ENCODE results near the gene CCDC158.
"Not testable (repeated sequence)": the region's sequence is repeated elsewhere in the genome, so short reads cannot be mapped to it uniquely, and the experiment has no call there.

Gene CCDC158

GRCh38 chr4:76458297-76458696, 37.4 kb upstream of the CCDC158 start:
- in situ Hi-C loops (cut with MboI; ENCODE audit: low pct_unique_long_range_greater_than_20kb, low sequenced_read_pairs, unreplicated experiment) = no loop called here
- DNase-seq (ENCODE audit: low spot score) = no peak
- no peak for TF ChIP-seq CTCF (IDR thresholded peaks at IDR 0.05; ENCODE audit: extremely low read depth, insufficient read depth, missing control alignments)

GRCh38 chr4:76457885-76458284, 36.9 kb upstream of the CCDC158 start:
- no peak for TF ChIP-seq CTCF (IDR thresholded peaks at IDR 0.05; ENCODE audit: extremely low read depth, insufficient read depth, missing control alignments)
- in situ Hi-C loops (cut with MboI; ENCODE audit: low pct_unique_long_range_greater_than_20kb, low sequenced_read_pairs, unreplicated experiment) = no loop called here
- DNase-seq (ENCODE audit: low spot score) = no peak

GRCh38 chr4:76454073-76454472, 33.1 kb upstream of the CCDC158 start:
- DNase-seq (ENCODE audit: low spot score); in situ Hi-C loops (cut with MboI; ENCODE audit: low pct_unique_long_range_greater_than_20kb, low sequenced_read_pairs, unreplicated experiment): not testable (repeated sequence)

- no peak for TF ChIP-seq CTCF (IDR thresholded peaks at IDR 0.05; ENCODE audit: extremely low read depth, insufficient read depth, missing control alignments)
- in situ Hi-C loops (cut with MboI; ENCODE audit: low pct_unique_long_range_greater_than_20kb, low sequenced_read_pairs, unreplicated experiment) = no loop called here
- no peak for DNase-seq (ENCODE audit: low spot score)
Observed at GRCh38 chr4:76453232-76453631, 32.3 kb upstream of the CCDC158 start.

GRCh38 chr4:76449833-76450232, 28.9 kb upstream of the CCDC158 start:
- in situ Hi-C loops (cut with MboI; ENCODE audit: low pct_unique_long_range_greater_than_20kb, low sequenced_read_pairs, unreplicated experiment) = no loop called here
- TF ChIP-seq CTCF (IDR thresholded peaks at IDR 0.05; ENCODE audit: extremely low read depth, insufficient read depth, missing control alignments) = no peak
- DNase-seq (ENCODE audit: low spot score) = no peak

- no peak for DNase-seq (ENCODE audit: low spot score)
- in situ Hi-C loops (cut with MboI; ENCODE audit: low pct_unique_long_range_greater_than_20kb, low sequenced_read_pairs, unreplicated experiment) = no loop called here
Observed at GRCh38 chr4:76449362-76449767, 28.4 kb upstream of the CCDC158 start.

GRCh38 chr4:76448211-76448610, 27.3 kb upstream of the CCDC158 start:
- in situ Hi-C loops (cut with MboI; ENCODE audit: low pct_unique_long_range_greater_than_20kb, low sequenced_read_pairs, unreplicated experiment) = no loop called here
- TF ChIP-seq CTCF (IDR thresholded peaks at IDR 0.05; ENCODE audit: extremely low read depth, insufficient read depth, missing control alignments) = no peak

More at GRCh38 chr4:76449362-76449767, 28.4 kb upstream of the CCDC158 start:
- no peak for TF ChIP-seq CTCF (IDR thresholded peaks at IDR 0.05; ENCODE audit: extremely low read depth, insufficient read depth, missing control alignments)

More at GRCh38 chr4:76448211-76448610, 27.3 kb upstream of the CCDC158 start:
- DNase-seq (ENCODE audit: low spot score) = no peak
